Right renal pelvis (tissue), 4 donors: ENCODE measurements around the gene C1orf21. TPM values are rescaled to one million over a fixed set of nuclear protein-coding genes. Genes with fewer than 3 reads are reported as not detected.

Source experiments
- DNase-seq, 4 donors: peaks; one replicate each; pipeline ENCODE4 v3.0.0-alpha.2; 2013; ENCODE audit warnings: low read depth in 4 of 4, low spot score in 3 of 4, missing footprints in 1 of 4
- polyA plus RNA-seq, 4 donors: library from polyadenylated mRNA; unstranded; fragments of 120-200 nt; gene quantifications; one replicate each; pipeline ENCODE4 v1.2.1, GENCODE V29; 2013; ENCODE audit not compliant: insufficient read length in 4 of 4

The C1orf21 gene
- polyA plus RNA-seq, 4 donors = 38.0 to 44.9 (median 40.7) TPM

GRCh38 chr1:184408580-184408979 lies 21.8 kb downstream of the C1orf21 start:
- no peak for DNase-seq

GRCh38 chr1:184409011-184409410 lies 22.2 kb downstream of the C1orf21 start:
- DNase-seq = no peak

GRCh38 chr1:184412472-184412871 lies 25.6 kb downstream of the C1orf21 start:
- DNase-seq = no peak

GRCh38 chr1:184416481-184416880 lies 29.7 kb downstream of the C1orf21 start:
- no peak for DNase-seq

- DNase-seq = no peak
Measured at GRCh38 chr1:184416946-184417345, 30.1 kb downstream of the C1orf21 start.

- no peak for DNase-seq
Measured at GRCh38 chr1:184417916-184418315, 31.1 kb downstream of the C1orf21 start.

- DNase-seq = no peak
Measured at GRCh38 chr1:184418652-184419349, 32.0 kb downstream of the C1orf21 start.

- no peak for DNase-seq
Measured at GRCh38 chr1:184419350-184420161, 32.7 kb downstream of the C1orf21 start.

- no peak for DNase-seq
Measured at GRCh38 chr1:184422490-184423233, 35.8 kb downstream of the C1orf21 start.

- DNase-seq = no peak
Measured at GRCh38 chr1:184423649-184424048, 36.8 kb downstream of the C1orf21 start.

- no peak for DNase-seq
Measured at GRCh38 chr1:184424157-184424556, 37.3 kb downstream of the C1orf21 start.

- DNase-seq = no peak
Measured at GRCh38 chr1:184424945-184425344, 38.1 kb downstream of the C1orf21 start.

- no peak for DNase-seq
Measured at GRCh38 chr1:184425449-184426277, 38.8 kb downstream of the C1orf21 start.

GRCh38 chr1:184426278-184426674 lies 39.4 kb downstream of the C1orf21 start:
- DNase-seq = no peak

- no peak for DNase-seq
Measured at GRCh38 chr1:184427722-184428121, 40.9 kb downstream of the C1orf21 start.

- DNase-seq = no peak
Measured at GRCh38 chr1:184428604-184429003, 41.8 kb downstream of the C1orf21 start.

- no peak for DNase-seq
Measured at GRCh38 chr1:184429335-184429734, 42.5 kb downstream of the C1orf21 start.

GRCh38 chr1:184433956-184434502 lies 47.2 kb downstream of the C1orf21 start:
- no peak for DNase-seq

- DNase-seq = no peak
Measured at GRCh38 chr1:184437291-184437690, 50.5 kb downstream of the C1orf21 start.

- DNase-seq = no peak
Measured at GRCh38 chr1:184438363-184438762, 51.5 kb downstream of the C1orf21 start.
